Measurements from ENCODE around the gene SLFN12L.

Gene SLFN12L

DNA sequence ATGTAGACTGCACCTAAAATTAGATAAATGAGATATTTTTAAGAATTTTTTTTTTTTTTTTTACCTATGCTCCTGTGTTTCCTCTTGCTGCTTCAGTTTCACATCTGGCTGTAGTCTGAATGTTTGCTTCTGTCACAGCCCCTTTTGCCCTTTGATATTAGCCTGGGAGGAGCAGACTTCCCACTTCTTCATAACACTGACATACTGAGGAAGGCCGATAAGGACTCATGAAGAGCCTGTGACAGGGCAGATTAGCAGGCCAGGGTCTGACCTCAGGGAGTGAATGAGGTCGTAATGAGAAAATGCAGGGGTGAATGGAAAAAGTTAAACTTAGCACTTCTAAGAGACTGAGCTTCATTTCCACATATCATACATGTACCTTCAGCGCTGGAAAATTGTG, 23.2 kb upstream of the SLFN12L start, which contains the start of gene SLFN14:
SLFN14 (minus strand) TSS at position 117 of the 400 bp plus-strand sequence. CDS start 2,757 bp downstream, outside the sequence.
- TF ChIP-seq, protein P1, sequence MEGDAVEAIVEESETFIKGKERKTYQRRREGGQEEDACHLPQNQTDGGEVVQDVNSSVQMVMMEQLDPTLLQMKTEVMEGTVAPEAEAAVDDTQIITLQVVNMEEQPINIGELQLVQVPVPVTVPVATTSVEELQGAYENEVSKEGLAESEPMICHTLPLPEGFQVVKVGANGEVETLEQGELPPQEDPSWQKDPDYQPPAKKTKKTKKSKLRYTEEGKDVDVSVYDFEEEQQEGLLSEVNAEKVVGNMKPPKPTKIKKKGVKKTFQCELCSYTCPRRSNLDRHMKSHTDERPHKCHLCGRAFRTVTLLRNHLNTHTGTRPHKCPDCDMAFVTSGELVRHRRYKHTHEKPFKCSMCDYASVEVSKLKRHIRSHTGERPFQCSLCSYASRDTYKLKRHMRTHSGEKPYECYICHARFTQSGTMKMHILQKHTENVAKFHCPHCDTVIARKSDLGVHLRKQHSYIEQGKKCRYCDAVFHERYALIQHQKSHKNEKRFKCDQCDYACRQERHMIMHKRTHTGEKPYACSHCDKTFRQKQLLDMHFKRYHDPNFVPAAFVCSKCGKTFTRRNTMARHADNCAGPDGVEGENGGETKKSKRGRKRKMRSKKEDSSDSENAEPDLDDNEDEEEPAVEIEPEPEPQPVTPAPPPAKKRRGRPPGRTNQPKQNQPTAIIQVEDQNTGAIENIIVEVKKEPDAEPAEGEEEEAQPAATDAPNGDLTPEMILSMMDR (IDR thresholded peaks at IDR 0.05), result no peak
- H3K27ac Mint-ChIP-seq, result no peak within 1 kb of the TSS
- H3K4me3 Mint-ChIP-seq, result no peak within 1 kb of the TSS
- no peaks in the 10 kb centered on the region for H3K9me3 Mint-ChIP-seq
- no peaks in the 10 kb centered on the region for H3K36me3 Mint-ChIP-seq (ENCODE audit: low read depth)
- peaks cover 74% of the 10 kb centered on the region for H3K27me3 Mint-ChIP-seq (ENCODE audit: low read depth, poor library complexity)
- DNase-seq, result no peak
- no peaks in the 10 kb centered on the region for H3K4me1 Mint-ChIP-seq

DNA sequence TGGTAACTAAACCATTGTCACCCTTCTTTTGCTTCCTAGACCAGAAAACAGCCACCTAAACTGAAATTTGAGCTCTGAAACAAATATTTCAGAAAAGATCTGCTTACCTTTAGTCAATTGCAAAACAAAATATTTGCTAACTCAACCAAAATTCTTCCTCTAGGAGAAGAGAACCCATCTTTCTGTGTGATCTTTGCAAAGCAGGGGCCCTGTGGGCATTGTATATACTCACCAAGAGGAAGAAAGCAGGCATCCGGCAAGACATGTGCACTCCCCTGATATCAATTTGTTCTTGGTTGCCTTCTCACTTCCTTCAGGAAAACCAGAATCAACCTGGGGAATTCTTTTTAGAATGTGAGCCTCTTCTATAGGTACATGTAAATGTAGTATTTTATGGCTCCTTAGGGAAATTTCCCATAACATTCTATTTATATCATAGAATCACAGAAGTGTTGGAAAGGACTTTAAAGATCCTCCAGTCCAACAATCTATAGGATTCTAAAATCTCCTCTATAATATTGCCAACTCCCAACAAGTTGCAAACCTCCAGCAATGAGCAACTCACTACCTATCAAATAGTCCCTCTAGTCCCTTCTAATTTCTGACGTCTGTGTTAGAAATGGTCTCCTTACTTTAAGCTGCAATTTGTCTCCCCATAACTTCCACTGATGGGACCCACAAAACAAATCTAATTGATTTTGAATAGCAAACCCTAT, 22.2 kb upstream of the SLFN12L start:
- H3K36me3 Mint-ChIP-seq (ENCODE audit: low read depth), result no peaks in the 10 kb centered on the region
- TF ChIP-seq, protein P1 (IDR thresholded peaks at IDR 0.05), result no peak
- no peak overlapping the region for H3K4me3 Mint-ChIP-seq
- DNase-seq, result no peak
- no peak overlapping the region for H3K27ac Mint-ChIP-seq
- peaks cover 71% of the 10 kb centered on the region for H3K27me3 Mint-ChIP-seq (ENCODE audit: low read depth, poor library complexity)
- no peaks in the 10 kb centered on the region for H3K9me3 Mint-ChIP-seq
- no peaks in the 10 kb centered on the region for H3K4me1 Mint-ChIP-seq

DNA sequence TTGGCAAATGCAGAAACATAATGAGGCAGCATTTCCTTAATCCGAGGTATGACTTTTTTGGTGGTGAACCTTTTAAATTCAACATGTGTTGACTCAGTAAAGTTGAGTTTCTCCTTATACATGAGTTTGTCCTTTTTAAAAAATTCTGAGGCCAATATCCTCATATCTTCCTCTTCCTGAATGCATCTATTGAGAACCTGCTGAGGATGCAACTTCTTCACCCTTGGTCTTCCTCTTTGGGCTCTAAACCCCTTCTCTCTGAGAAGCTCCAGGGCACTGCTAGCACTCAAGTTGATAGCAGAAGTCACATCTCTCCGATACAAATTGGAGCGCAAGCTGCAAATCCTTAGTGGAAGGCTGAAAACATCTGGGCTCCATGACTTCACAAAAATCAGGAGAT, 19.9 kb upstream of the SLFN12L start:
- TF ChIP-seq, protein P1 (IDR thresholded peaks at IDR 0.05), result no peak
- DNase-seq, result no peak
- no peaks in the 10 kb centered on the region for H3K36me3 Mint-ChIP-seq (ENCODE audit: low read depth)
- H3K9me3 Mint-ChIP-seq, result no peaks in the 10 kb centered on the region
- no peak overlapping the region for H3K27ac Mint-ChIP-seq
- H3K4me3 Mint-ChIP-seq, result no peak overlapping the region
- peaks cover 64% of the 10 kb centered on the region for H3K27me3 Mint-ChIP-seq (ENCODE audit: low read depth, poor library complexity)
- H3K4me1 Mint-ChIP-seq, result no peaks in the 10 kb centered on the region

DNA sequence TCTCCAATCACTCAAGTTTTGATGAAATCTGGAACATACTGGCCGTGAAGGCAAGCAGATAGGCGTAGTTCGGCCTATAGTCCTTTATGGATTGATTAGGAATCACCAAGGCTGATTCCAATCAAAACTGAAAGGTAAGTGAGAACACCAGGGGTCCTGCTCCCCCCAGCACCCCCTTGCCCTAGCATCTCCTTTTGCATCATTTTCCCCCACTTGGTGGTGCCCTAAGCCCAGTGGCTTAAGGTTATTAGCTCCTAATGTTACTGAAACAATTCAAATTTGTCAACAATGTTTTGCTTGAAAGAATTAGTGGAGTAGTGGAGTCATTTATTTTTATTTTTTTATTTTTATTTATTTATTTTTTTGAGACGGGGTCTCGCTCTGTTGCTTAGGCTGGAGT, 18.2 kb upstream of the SLFN12L start:
- no peak for DNase-seq
- Mint-ChIP-seq H3K27me3 (ENCODE audit: low read depth, poor library complexity) (peaks cover 62% of the 10 kb centered on the region), H3K36me3 (ENCODE audit: low read depth) (no peaks in the 10 kb centered on the region), H3K4me3 (no peak overlapping the region), H3K9me3 (no peaks in the 10 kb centered on the region), H3K27ac (no peak overlapping the region), H3K4me1 (no peaks in the 10 kb centered on the region)
- TF ChIP-seq, protein P1 (IDR thresholded peaks at IDR 0.05), result no peak

DNA sequence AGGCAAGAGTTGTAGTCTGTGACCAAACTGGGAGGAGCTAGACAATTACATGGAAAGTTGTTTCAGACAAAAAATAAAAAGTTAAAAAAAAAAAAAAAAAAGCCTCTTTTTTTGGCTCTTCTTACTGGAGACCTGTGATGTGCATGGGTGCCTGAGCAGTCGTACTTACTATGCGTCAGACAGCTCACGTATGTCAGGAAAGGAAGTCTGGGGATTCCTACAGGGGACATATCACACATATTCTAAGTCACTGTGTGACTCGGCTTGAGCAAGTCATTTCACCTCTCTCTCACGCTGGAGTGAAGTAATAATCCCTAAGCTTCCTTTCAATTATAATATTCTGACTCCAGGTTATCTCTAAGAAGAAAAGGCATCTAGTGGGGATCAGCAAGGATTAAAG, 17.2 kb upstream of the SLFN12L start:
- Mint-ChIP-seq H3K4me1 (no peaks in the 10 kb centered on the region), H3K4me3 (no peak overlapping the region), H3K27me3 (ENCODE audit: low read depth, poor library complexity) (peaks cover 66% of the 10 kb centered on the region), H3K36me3 (ENCODE audit: low read depth) (no peaks in the 10 kb centered on the region), H3K27ac (no peak overlapping the region), H3K9me3 (no peaks in the 10 kb centered on the region)
- DNase-seq, result no peak
- TF ChIP-seq, protein P1 (IDR thresholded peaks at IDR 0.05), result no peak

DNA sequence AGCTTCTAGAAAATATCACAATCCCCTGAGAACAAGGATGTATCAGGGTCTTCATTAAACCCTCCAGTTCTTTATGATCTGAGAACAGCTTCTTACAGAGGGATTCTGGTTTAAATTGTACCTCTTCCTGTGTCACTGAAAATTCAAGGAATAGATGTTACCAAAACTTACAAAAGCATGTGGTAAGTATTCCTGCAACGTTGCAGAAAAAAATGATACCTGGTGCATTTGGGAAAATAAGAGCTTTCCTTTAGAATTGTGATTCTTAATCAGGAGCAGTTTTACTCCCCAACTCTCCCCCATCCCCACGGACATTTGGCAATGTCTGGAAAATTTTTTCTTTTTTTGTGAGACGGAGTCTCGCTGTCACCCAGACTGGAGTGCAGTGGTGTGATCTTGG, 15.8 kb upstream of the SLFN12L start:
- H3K4me3 Mint-ChIP-seq, result no peak overlapping the region

More for the DNA sequence above, 15.8 kb upstream of the SLFN12L start:
- H3K9me3 Mint-ChIP-seq, result no peaks in the 10 kb centered on the region
- H3K4me1 Mint-ChIP-seq, result no peaks in the 10 kb centered on the region
- DNase-seq, result no peak
- TF ChIP-seq, protein P1 (IDR thresholded peaks at IDR 0.05), result no peak
- H3K27ac Mint-ChIP-seq, result no peak overlapping the region
- H3K27me3 Mint-ChIP-seq (ENCODE audit: low read depth, poor library complexity), result peaks cover 67% of the 10 kb centered on the region
- no peaks in the 10 kb centered on the region for H3K36me3 Mint-ChIP-seq (ENCODE audit: low read depth)

Measured in nephron progenitor cell (in vitro differentiated cells).